ENCODE results near the gene LRFN4. TPM values are rescaled to one million over a fixed set of nuclear protein-coding genes. Genes with fewer than 3 reads are reported as not detected.

Gene LRFN4
- polyA plus RNA-seq, 10 donors, result 13.7 to 26.0 (median 19.0) TPM

DNA sequence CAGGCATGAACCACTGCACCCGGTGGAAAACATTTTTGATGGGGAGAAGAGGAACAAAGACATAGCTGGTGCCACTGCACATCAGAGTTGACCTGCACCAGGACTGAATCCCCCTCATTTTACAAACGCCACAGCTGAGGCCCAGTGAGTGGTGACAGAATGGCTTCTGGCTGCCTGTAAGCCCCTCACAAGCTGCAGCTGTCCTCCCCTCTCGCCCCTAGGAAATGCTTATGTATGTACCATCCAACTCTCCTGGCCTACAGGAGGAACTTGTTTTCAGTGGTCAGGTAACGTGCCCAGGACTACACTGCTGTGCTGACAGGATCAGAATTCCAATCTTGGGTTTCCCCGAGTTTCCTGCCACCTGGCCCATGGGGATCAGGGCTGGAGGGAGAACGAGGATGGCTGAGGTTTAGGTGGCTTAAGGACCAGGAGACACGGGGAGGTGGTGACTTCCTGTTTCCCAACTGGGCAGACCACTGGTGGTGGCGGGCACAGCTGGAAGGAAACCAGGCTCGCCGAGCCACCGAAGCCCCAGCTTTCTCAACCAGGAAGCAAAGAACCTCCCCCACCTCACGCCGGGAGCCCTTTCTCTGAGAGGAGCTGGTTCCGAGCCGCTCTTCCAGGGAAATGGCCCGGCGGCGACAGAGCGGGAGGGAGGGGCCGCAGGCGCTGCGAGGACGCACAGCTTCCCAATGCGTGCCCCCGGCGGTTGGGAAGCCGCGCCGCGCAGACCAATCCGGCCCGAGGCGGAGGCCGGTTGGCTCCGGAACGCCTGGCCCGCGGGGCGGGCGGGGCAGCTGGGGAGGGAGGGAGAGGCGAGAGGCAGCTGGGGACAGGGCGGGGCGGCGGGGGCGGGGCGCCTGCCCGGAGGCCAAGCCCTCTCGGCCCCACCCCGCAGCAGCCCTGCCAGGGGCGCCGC, 1.0 kb upstream of the LRFN4 start:
- DNase-seq, result peak; percentile 93 to 95 (median 93)

- peak in 1 of 3 donors; percentile 39 for DNase-seq
Observed at GRCh38 chr11:66857234-66857926, 516 bp downstream of the LRFN4 start.

DNA sequence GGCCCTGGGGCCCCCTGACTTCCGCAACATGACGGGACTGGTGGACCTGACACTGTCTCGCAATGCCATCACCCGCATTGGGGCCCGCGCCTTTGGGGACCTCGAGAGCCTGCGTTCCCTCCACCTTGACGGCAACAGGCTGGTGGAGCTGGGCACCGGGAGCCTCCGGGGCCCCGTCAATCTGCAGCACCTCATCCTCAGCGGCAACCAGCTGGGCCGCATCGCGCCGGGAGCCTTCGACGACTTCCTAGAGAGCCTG, 992 bp downstream of the LRFN4 start:
- DNase-seq, result no peak

GRCh38 chr11:66858186-66858938, 1.5 kb downstream of the LRFN4 start:
- no peak for DNase-seq

DNA sequence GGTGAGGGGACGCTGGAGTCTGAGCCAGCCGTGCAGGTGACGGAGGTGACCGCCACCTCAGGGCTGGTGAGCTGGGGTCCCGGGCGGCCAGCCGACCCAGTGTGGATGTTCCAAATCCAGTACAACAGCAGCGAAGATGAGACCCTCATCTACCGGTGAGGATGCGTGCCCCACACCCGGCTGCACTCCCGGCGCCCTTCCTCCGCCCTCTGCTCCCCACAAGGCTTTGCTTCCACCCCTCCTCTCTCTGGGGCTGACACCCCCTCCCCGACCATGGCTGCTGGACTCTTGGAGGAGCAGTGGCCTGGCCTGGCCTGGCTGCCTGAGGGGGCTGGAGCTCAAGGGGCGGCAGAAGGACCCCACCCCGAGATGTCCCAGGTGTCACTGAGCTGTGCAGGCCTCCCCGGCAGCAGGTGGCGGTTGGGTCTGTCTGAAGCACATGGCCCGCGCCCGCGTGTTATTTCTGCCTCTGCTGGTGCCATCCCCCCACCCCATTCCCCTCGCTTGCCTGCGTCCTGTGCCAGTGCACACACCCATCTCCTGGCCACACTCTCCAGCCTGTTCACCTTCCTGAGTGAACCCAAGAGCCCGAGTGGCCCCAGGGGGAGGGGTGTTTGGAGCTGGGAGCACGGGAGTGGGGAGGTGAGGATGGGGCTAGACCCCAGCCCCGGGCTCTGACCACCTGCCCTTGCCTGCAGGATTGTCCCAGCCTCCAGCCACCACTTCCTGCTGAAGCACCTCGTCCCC, 2.2 kb downstream of the LRFN4 start:
- no peak for DNase-seq

DNA sequence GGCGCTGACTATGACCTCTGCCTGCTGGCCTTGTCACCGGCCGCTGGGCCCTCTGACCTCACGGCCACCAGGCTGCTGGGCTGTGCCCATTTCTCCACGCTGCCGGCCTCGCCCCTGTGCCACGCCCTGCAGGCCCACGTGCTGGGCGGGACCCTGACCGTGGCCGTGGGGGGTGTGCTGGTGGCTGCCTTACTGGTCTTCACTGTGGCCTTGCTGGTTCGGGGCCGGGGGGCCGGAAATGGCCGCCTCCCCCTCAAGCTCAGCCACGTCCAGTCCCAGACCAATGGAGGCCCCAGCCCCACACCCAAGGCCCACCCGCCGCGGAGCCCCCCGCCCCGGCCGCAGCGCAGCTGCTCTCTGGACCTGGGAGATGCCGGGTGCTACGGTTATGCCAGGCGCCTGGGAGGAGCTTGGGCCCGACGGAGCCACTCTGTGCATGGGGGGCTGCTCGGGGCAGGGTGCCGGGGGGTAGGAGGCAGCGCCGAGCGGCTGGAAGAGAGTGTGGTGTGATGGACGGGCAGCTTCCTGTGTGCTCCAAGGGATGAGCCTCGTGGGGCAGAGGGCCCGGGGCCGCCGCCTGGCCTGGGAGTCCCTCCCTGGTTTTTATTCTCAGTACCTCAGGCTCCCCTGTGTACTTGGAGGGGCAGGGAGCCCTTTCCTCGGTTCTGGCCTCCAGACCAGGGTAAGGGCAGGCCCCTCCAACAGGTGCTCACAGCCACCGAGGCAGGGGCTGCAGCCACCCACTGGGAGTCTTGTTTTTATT, 3.0 kb downstream of the LRFN4 start:
- no peak for DNase-seq

DNA sequence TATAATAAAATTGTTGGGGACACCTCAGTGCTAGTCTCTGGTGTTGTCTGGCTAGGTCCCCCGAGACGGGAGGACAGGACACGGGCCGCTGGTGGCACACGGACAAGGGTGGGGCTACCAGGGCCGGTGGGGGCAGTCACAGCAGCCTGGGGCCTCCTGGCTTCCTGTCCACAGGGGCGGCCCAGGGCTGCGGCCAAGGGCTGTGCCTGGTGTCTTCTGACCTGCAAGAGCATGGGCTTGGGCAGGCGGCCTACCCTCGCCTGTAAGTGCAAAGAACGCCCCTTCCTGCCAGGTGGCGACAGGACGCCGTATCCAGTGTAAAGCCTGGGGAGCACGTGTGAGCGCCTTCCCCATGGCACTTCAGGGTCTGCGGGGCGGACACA, 3.6 kb downstream of the LRFN4 start:
- no peak for DNase-seq

- no peak for DNase-seq
Observed at GRCh38 chr11:66861038-66861773, 4.3 kb downstream of the LRFN4 start.

DNA sequence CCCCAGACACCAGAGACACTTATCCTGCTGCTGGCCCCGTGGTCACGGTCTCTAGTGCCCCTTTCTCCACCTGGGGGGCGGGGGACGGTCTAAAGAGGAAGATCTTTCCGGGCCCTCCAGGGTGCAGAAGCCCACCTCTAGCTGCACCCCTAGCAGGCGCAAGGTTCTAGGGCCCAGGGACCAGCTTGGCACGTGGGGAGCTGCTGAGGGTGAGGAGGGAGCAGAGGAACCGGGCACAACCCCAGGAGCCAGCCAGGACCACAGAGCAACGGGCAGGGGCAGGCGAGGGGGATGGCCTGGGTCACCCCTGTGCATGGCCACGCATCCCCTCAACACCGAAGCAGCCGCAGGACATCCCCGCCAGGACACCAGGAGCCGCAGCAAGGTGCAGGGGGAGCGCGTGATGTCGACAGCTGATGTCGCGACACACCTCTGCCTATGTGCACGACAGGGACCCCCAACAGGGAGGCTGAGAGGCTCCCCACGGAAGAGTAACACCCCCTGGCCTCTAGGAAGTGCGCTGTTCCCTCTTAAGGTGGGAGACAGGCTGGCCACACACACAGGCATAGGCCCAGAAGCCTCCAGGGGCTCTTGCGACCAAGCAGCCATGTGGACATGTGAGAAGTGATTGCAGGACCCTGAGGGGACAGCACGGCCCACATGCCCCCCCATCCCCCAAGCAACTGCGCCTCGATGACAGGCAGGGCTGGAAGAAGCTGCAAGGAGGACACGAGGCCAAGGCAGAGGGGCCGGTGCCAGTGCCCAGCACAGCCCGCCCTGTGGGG, 5.1 kb downstream of the LRFN4 start:
- no peak for DNase-seq

GRCh38 chr11:66862559-66863037, 5.7 kb downstream of the LRFN4 start:
- no peak for DNase-seq

DNA sequence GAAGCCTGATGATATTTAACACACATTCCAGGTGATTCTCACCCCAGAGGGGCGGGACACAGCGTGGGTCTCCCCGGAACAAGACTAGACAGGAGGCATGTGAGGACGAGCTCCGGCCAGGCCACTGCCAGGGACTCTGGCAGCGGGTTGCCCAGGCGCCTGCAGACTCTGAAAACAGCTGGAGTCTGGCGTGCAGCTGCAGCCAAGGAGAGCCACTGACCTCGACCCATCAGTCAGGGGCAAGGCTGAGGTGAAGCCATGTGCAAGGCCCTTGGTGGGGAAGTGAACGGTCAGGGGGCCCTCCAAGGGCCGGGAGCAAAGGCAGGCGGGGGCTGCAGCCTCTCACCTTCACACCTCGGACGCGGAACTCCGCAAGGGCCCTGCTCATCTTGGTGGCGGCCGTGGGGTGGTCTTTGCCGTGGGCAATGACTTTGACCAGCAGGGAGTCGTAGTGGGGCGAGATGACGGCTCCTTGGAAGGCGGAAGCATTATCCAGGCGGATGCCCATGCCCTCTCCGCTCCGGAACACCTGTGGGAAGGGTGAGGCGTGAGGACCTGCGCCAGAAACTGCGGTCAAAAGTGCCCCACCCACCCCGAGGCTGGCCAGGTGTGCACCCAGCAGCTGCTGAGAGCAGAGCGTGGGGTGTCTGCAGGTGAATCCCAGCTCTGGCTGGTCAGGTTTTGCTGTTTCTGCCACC, 6.7 kb downstream of the LRFN4 start:
- DNase-seq, result no peak

- DNase-seq, result no peak
Observed at GRCh38 chr11:66864172-66864901, 7.5 kb downstream of the LRFN4 start.

GRCh38 chr11:66864924-66865697, 8.2 kb downstream of the LRFN4 start:
- no peak for DNase-seq

DNA sequence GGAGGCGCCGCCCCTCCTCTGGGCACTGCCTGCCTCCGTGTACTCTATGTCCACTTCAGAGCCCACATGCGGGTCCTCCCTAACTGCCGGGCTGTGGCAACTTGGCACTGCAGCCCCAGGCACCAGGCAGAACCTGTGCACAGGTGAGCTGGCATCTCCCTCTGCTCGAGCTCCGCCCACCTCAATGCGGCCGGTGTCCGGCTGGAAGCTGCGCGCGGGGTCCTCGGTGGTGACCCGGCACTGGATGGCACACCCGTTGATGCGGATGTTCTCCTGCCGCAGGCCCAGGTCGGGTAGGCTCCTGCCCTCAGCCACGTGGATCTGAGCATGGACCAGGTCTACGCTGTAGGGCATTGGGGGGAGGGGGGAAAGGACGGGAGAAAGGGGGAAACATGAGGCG, 9.1 kb downstream of the LRFN4 start:
- no peak for DNase-seq

GRCh38 chr11:66866511-66866986, 9.7 kb downstream of the LRFN4 start:
- peak in 2 of 3 donors; percentile 47 to 67 for DNase-seq

- no peak for DNase-seq
Observed at GRCh38 chr11:66867425-66868040, 10.7 kb downstream of the LRFN4 start.

All from muscle of back (tissue), 11 donors.